Skeletal muscle satellite cell (primary cell): ENCODE data around the gene DVL2.

ENCODE experiments used
- H3K27me3 ChIP-seq: 2 replicates; pipeline ENCODE4 v1.7.0; 2013; ENCODE audit warnings: low read length; ENCODE audit not compliant: control insufficient read depth, insufficient read depth
- H3K36me3 ChIP-seq: 2 replicates; pipeline ENCODE4 v1.7.0; 2013; ENCODE audit warnings: mild to moderate bottlenecking, control low read depth, low read length; ENCODE audit not compliant: insufficient read depth
- H3K4me1 ChIP-seq: 2 replicates; pipeline ENCODE4 v1.7.0; 2013; ENCODE audit warnings: low read length; ENCODE audit not compliant: control insufficient read depth, insufficient read depth
- H3K4me2 ChIP-seq: 2 replicates; pipeline ENCODE4 v1.7.0; 2013; ENCODE audit warnings: mild to moderate bottlenecking, low read length
- H3K4me3 ChIP-seq: 2 replicates; pipeline ENCODE4 v1.7.0; 2013; ENCODE audit warnings: low read length
- H3K9ac ChIP-seq: 2 replicates; pipeline ENCODE4 v1.7.0; 2013; ENCODE audit warnings: mild to moderate bottlenecking, low read depth, low read length, moderate library complexity
- H3K9me3 ChIP-seq: replicated peaks from 2 replicates; pipeline ENCODE4 v1.7.0; 2013; ENCODE audit warnings: mild to moderate bottlenecking, control low read depth, low read length

Gene DVL2

GRCh38 chr17:7233701-7234082 lies 625 bp downstream of the DVL2 start:
- H3K27me3 ChIP-seq = no peaks in the 10 kb centered on the region
- peak overlapping the region; percentile 87 for H3K9ac ChIP-seq
- peak overlapping the region; percentile 84 for H3K4me2 ChIP-seq
- H3K4me1 ChIP-seq = peaks cover 39% of the 10 kb centered on the region
- H3K36me3 ChIP-seq = peaks cover 49% of the 10 kb centered on the region
- no peaks in the 10 kb centered on the region for H3K9me3 ChIP-seq
- peak overlapping the region; percentile 77 for H3K4me3 ChIP-seq

GRCh38 chr17:7232114-7232513 lies 2.2 kb downstream of the DVL2 start:
- peaks cover 61% of the 10 kb centered on the region for H3K36me3 ChIP-seq
- H3K4me3 ChIP-seq = peak overlapping the region; percentile 26

GRCh38 chr17:7229504-7229903 lies 4.8 kb downstream of the DVL2 start:
- Histone ChIP-seq H3K36me3 (peaks cover 48% of the 10 kb centered on the region), H3K9me3 (no peaks in the 10 kb centered on the region), H3K4me2 (no peak overlapping the region), H3K27me3 (no peaks in the 10 kb centered on the region), H3K4me3 (no peak overlapping the region), H3K9ac (no peak overlapping the region), H3K4me1 (peaks cover 16% of the 10 kb centered on the region)

More at GRCh38 chr17:7232114-7232513, 2.2 kb downstream of the DVL2 start:
- Histone ChIP-seq H3K4me1 (peaks cover 40% of the 10 kb centered on the region), H3K4me2 (peak overlapping the region; percentile 84), H3K9me3 (no peaks in the 10 kb centered on the region), H3K27me3 (no peaks in the 10 kb centered on the region), H3K9ac (no peak overlapping the region)

GRCh38 chr17:7228920-7229319 lies 5.4 kb downstream of the DVL2 start:
- Histone ChIP-seq H3K9ac (no peak overlapping the region), H3K27me3 (no peaks in the 10 kb centered on the region), H3K4me2 (no peak overlapping the region), H3K9me3 (no peaks in the 10 kb centered on the region), H3K4me3 (no peak overlapping the region), H3K4me1 (peaks cover 15% of the 10 kb centered on the region), H3K36me3 (peaks cover 53% of the 10 kb centered on the region)

GRCh38 chr17:7226721-7227710 lies 7.3 kb downstream of the DVL2 start:
- Histone ChIP-seq H3K9me3 (no peaks in the 10 kb centered on the region), H3K4me2 (no peak overlapping the region), H3K36me3 (peaks cover 72% of the 10 kb centered on the region), H3K4me1 (peaks cover 9% of the 10 kb centered on the region), H3K9ac (no peak overlapping the region), H3K4me3 (no peak overlapping the region), H3K27me3 (no peaks in the 10 kb centered on the region)

GRCh38 chr17:7225711-7226331 lies 8.5 kb downstream of the DVL2 start:
- Histone ChIP-seq H3K4me3 (no peak overlapping the region), H3K4me1 (peaks cover 14% of the 10 kb centered on the region), H3K36me3 (peaks cover 82% of the 10 kb centered on the region), H3K27me3 (no peaks in the 10 kb centered on the region), H3K9ac (no peak overlapping the region), H3K9me3 (no peaks in the 10 kb centered on the region), H3K4me2 (no peak overlapping the region)

GRCh38 chr17:7224661-7225111 lies 9.6 kb downstream of the DVL2 start:
- Histone ChIP-seq H3K36me3 (peaks cover 72% of the 10 kb centered on the region), H3K27me3 (no peaks in the 10 kb centered on the region), H3K4me2 (no peak overlapping the region), H3K9ac (no peak overlapping the region), H3K4me1 (peaks cover 20% of the 10 kb centered on the region), H3K9me3 (no peaks in the 10 kb centered on the region), H3K4me3 (no peak overlapping the region)

GRCh38 chr17:7224110-7224509 lies 10.2 kb downstream of the DVL2 start:
- Histone ChIP-seq H3K36me3 (peaks cover 66% of the 10 kb centered on the region), H3K9ac (no peak overlapping the region), H3K4me1 (peaks cover 25% of the 10 kb centered on the region), H3K9me3 (no peaks in the 10 kb centered on the region), H3K4me2 (no peak overlapping the region), H3K4me3 (no peak overlapping the region), H3K27me3 (no peaks in the 10 kb centered on the region)

- Histone ChIP-seq H3K9ac (no peak overlapping the region), H3K36me3 (peaks cover 59% of the 10 kb centered on the region), H3K4me2 (no peak overlapping the region), H3K4me1 (peaks cover 29% of the 10 kb centered on the region), H3K27me3 (no peaks in the 10 kb centered on the region), H3K4me3 (no peak overlapping the region), H3K9me3 (no peaks in the 10 kb centered on the region)
Observed at GRCh38 chr17:7223375-7223774, 10.9 kb downstream of the DVL2 start.

- no peak overlapping the region for H3K4me3 ChIP-seq
- H3K27me3 ChIP-seq = no peaks in the 10 kb centered on the region
- H3K36me3 ChIP-seq = peaks cover 54% of the 10 kb centered on the region
- H3K4me1 ChIP-seq = peaks cover 29% of the 10 kb centered on the region
- no peaks in the 10 kb centered on the region for H3K9me3 ChIP-seq
- H3K4me2 ChIP-seq = no peak overlapping the region
- H3K9ac ChIP-seq = no peak overlapping the region
Observed at GRCh38 chr17:7222972-7223292, 11.4 kb downstream of the DVL2 start.

GRCh38 chr17:7222093-7222971 lies 12.0 kb downstream of the DVL2 start:
- H3K36me3 ChIP-seq = peaks cover 48% of the 10 kb centered on the region
- H3K9ac ChIP-seq = no peak overlapping the region
- H3K9me3 ChIP-seq = no peaks in the 10 kb centered on the region
- no peaks in the 10 kb centered on the region for H3K27me3 ChIP-seq
- H3K4me2 ChIP-seq = no peak overlapping the region
- H3K4me3 ChIP-seq = no peak overlapping the region
- peaks cover 33% of the 10 kb centered on the region for H3K4me1 ChIP-seq
